Measurements from ENCODE around the gene MYO10.

Gene MYO10

DNA sequence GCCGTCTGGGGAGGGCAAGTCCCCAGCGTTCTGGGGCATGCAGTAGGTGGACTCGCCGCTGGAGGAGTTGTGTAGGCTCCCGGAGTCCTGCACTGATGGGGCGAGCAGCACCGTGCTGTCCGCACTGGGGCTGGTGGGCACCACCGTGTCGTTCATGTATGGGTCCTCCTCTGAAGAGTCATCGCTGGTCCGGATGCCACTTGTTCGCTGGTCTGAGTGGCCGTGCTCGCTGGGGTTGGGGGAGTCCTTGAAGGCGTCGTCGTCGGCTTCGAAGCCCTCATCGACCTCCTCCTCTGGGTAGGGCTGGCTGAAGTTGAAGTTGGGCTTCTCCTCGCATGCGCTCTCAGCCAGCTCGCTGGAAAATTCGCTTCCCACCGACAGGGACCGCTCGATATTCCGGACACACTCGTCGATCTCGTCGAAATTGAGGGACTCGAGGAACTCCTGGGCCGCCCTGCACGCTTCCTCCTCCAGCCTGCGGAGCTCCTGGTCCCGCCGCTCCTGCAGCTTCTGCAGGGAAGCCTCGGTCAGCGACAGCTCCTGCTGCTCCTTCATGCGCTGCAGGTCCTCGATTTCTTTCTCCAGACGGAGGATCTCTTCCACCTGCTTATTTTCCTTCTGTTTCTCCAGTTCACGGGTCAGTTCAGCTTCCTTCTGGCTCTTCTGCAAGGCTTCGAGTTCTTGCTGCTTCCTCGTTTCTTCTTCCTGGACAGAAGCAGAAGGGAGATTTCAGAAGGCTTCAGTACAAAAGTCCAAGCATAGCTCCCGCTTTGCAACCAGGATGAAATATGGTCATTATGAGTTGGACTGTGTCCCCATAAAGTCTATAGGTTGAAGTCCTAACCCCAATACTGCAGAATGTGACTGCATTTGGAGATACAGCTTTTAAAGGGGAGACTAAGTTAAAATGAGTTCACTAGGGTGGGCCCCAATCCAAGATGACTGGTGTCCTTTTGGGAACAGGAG is 234.7 kb downstream of the MYO10 start:
- no peak for TF ChIP-seq CTCF (IDR thresholded peaks at IDR 0.05; ENCODE audit: low read depth, low read length, missing control alignments)
- H3K4me3 ChIP-seq (replicated peaks; ENCODE audit: low read depth, low read length): no peak overlapping the region
- DNase-seq (ENCODE audit: extremely low read depth, low read depth): no peak

DNA sequence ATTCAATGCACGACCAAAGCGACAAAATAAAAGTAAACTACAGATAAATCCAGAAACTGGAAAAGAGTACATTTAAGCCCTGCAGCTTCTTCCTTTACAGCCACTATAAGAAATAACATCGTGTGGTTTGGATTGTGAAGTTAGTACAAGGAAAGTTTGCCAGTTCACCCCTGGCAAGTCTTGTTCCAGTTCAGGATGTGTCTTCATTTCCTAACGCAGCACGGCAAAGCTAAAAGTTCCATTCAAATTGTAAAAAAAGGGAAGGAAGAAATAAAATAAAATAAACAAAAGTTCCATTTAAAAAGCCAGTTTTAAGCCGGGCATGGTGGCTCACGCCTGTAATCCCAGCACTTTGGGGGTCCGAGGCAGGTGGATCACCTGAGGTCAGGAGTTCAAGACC is 236.0 kb downstream of the MYO10 start:
- no peak for DNase-seq (ENCODE audit: extremely low read depth, low read depth)
- no peak for TF ChIP-seq CTCF (IDR thresholded peaks at IDR 0.05; ENCODE audit: low read depth, low read length, missing control alignments)
- H3K4me3 ChIP-seq (replicated peaks; ENCODE audit: low read depth, low read length): no peak overlapping the region

GRCh38 chr5:16695779-16696178 is 240.3 kb downstream of the MYO10 start:
- TF ChIP-seq CTCF (IDR thresholded peaks at IDR 0.05; ENCODE audit: low read depth, low read length, missing control alignments): no peak
- no peak for DNase-seq (ENCODE audit: extremely low read depth, low read depth)
- H3K4me3 ChIP-seq (replicated peaks; ENCODE audit: low read depth, low read length): no peak overlapping the region

GRCh38 chr5:16693879-16694278 is 242.2 kb downstream of the MYO10 start:
- TF ChIP-seq CTCF (IDR thresholded peaks at IDR 0.05; ENCODE audit: low read depth, low read length, missing control alignments): no peak
- peak; percentile 16 for DNase-seq (ENCODE audit: extremely low read depth, low read depth)
- H3K4me3 ChIP-seq (replicated peaks; ENCODE audit: low read depth, low read length): no peak overlapping the region

- DNase-seq (ENCODE audit: extremely low read depth, low read depth): no peak
- no peak for TF ChIP-seq CTCF (IDR thresholded peaks at IDR 0.05; ENCODE audit: low read depth, low read length, missing control alignments)
- no peak overlapping the region for H3K4me3 ChIP-seq (replicated peaks; ENCODE audit: low read depth, low read length)
Observed at GRCh38 chr5:16691731-16692130, 244.4 kb downstream of the MYO10 start.

DNA sequence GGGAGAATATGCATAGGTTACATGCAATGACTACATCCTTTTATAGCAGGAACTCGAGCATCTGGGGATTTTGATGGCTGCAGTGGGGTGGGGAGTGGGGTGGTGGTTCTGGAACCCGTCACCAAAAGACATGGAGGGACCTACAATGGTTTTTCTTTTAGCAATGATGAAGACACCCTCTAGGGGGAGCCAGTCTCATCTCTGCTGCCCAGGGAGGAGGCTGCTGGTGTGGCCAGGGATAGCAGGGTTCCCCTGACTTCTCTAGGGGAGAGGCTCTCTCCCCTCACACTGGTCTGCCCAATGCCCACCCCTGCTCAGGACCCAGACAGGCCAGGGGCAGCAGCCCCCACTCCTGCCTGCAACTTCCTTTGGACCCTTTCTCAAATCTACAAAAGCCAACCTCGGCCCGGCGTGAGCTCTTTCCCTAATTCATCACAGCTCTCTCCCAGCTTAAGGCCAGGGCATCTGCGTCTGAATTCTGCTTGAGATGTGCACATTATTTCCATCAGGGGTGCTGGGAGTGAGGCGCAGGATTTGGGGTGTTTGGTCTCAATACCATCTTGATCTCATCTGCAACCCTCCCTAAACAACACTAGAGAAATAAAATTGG is 245.7 kb downstream of the MYO10 start:
- DNase-seq (ENCODE audit: extremely low read depth, low read depth): no peak
- H3K4me3 ChIP-seq (replicated peaks; ENCODE audit: low read depth, low read length): no peak overlapping the region
- TF ChIP-seq CTCF (IDR thresholded peaks at IDR 0.05; ENCODE audit: low read depth, low read length, missing control alignments): peak; percentile 81
